H9 (cell line): ENCODE results near the gene TBC1D12. TPM values are rescaled to one million over a fixed set of nuclear protein-coding genes. Genes with fewer than 3 reads are reported as not detected.
A peak's percentile ranks its signal among the peaks of the same experiment; 100 is the strongest.

Source experiments
- DNase-seq: peaks from one replicate; pipeline ENCODE4 v3.0.0-alpha.2; 2017
- H2AFZ ChIP-seq: one replicate; pipeline ENCODE4 v1.6.1; 2013; ENCODE audit warnings: mild to moderate bottlenecking, low read length, control low read depth, moderate library complexity
- H2AK5ac ChIP-seq: 2 replicates; pipeline ENCODE4 v1.6.1; 2013; ENCODE audit warnings: low read length, control low read depth, mixed read lengths; ENCODE audit not compliant: insufficient read length
- H2BK120ac ChIP-seq: one replicate; pipeline ENCODE4 v1.6.1; 2013; ENCODE audit warnings: low read depth, mild to moderate bottlenecking, low read length, control low read depth, inconsistent platforms; ENCODE audit not compliant: poor library complexity, severe bottlenecking
- H2BK12ac ChIP-seq: 2 replicates; pipeline ENCODE4 v1.6.1; 2013; ENCODE audit warnings: low read length, control low read depth, mixed read lengths, low read depth; ENCODE audit not compliant: insufficient read length
- H2BK15ac ChIP-seq: 2 replicates; pipeline ENCODE4 v1.6.1; 2013; ENCODE audit warnings: low read depth, low read length, control low read depth
- H2BK20ac ChIP-seq: one replicate; pipeline ENCODE4 v1.6.1; 2013; ENCODE audit warnings: low read depth, mild to moderate bottlenecking, low read length, control low read depth, inconsistent platforms; ENCODE audit not compliant: poor library complexity, severe bottlenecking
- H2BK5ac ChIP-seq: 2 replicates; pipeline ENCODE4 v1.6.1; 2013; ENCODE audit warnings: low read length, control low read depth, mixed read lengths; ENCODE audit not compliant: insufficient read length
- H3K14ac ChIP-seq: 2 replicates; pipeline ENCODE4 v1.6.1; 2013; ENCODE audit warnings: low read length, control low read depth; ENCODE audit not compliant: insufficient read depth
- H3K18ac ChIP-seq: 2 replicates; pipeline ENCODE4 v1.6.1; 2013; ENCODE audit warnings: low read depth, mild to moderate bottlenecking, mixed read lengths, low read length, control low read depth; ENCODE audit not compliant: insufficient read length
- H3K23ac ChIP-seq: 2 replicates; pipeline ENCODE4 v1.6.1; 2013; ENCODE audit warnings: low read length, control low read depth, mixed read lengths, low read depth; ENCODE audit not compliant: insufficient read length
- H3K23me2 ChIP-seq: 2 replicates; pipeline ENCODE4 v1.6.1; 2013; ENCODE audit warnings: low read depth, mild to moderate bottlenecking, mixed read lengths, low read length, control low read depth; ENCODE audit not compliant: insufficient read length, poor library complexity, severe bottlenecking
- H3K27ac ChIP-seq: 2 replicates; pipeline ENCODE4 v1.5.1; 2013; ENCODE audit warnings: low read length, control low read depth, mixed read lengths, low read depth; ENCODE audit not compliant: insufficient read length
- H3K27me3 ChIP-seq: 2 replicates; pipeline ENCODE4 v1.6.1; 2013; ENCODE audit warnings: low read length, control low read depth, inconsistent platforms; ENCODE audit not compliant: insufficient read depth
- H3K4ac ChIP-seq: 2 replicates; pipeline ENCODE4 v1.6.1; 2013; ENCODE audit warnings: low read depth, mild to moderate bottlenecking, control low read depth, inconsistent platforms, low read length, moderate library complexity
- H3K4me1 ChIP-seq: 2 replicates; pipeline ENCODE4 v1.6.1; 2013; ENCODE audit warnings: low read length, control low read depth, inconsistent platforms; ENCODE audit not compliant: insufficient read depth
- H3K4me2 ChIP-seq: 2 replicates; pipeline ENCODE4 v1.6.1; 2013; ENCODE audit warnings: low read length, control low read depth, mixed read lengths; ENCODE audit not compliant: insufficient read length, insufficient read depth
- H3K56ac ChIP-seq: 2 replicates; pipeline ENCODE4 v1.6.1; 2013; ENCODE audit warnings: low read depth, mild to moderate bottlenecking, mixed read lengths, low read length, control low read depth; ENCODE audit not compliant: insufficient read length
- H3K79me1 ChIP-seq: 2 replicates; pipeline ENCODE4 v1.6.1; 2013; ENCODE audit warnings: low read depth, mild to moderate bottlenecking, moderate library complexity, low read length, control low read depth, inconsistent platforms; ENCODE audit not compliant: insufficient read depth, poor library complexity, severe bottlenecking
- H3K79me2 ChIP-seq: 2 replicates; pipeline ENCODE4 v1.6.1; 2013; ENCODE audit warnings: low read length, control low read depth, inconsistent platforms; ENCODE audit not compliant: insufficient read depth
- H3K9ac ChIP-seq: 2 replicates; pipeline ENCODE4 v1.6.1; 2013; ENCODE audit warnings: low read length, control low read depth, mixed read lengths; ENCODE audit not compliant: insufficient read length; ENCODE audit errors: extremely low read depth
- H3K9me3 ChIP-seq: one replicate; pipeline ENCODE4 v1.6.1; 2013; ENCODE audit warnings: low read depth, low read length, inconsistent platforms; ENCODE audit not compliant: control insufficient read depth
- H3T11ph ChIP-seq: one replicate; pipeline ENCODE4 v1.6.1; 2013; ENCODE audit warnings: mild to moderate bottlenecking, low read length, control low read depth, inconsistent platforms
- H4K20me1 ChIP-seq: one replicate; pipeline ENCODE4 v1.6.1; 2013; ENCODE audit not compliant: control insufficient read depth, insufficient read length, insufficient read depth
- H4K5ac ChIP-seq: 2 replicates; pipeline ENCODE4 v1.6.1; 2013; ENCODE audit warnings: low read depth, mild to moderate bottlenecking, mixed read lengths, low read length, control low read depth; ENCODE audit not compliant: insufficient read length
- H4K8ac ChIP-seq: replicated peaks from 2 replicates; pipeline ENCODE4 v1.6.1; 2013; ENCODE audit warnings: low read length, control low read depth, mixed read lengths, low read depth; ENCODE audit not compliant: insufficient read length
- H4K91ac ChIP-seq: 2 replicates; pipeline ENCODE4 v1.6.1; 2013; ENCODE audit warnings: low read depth, mild to moderate bottlenecking, moderate library complexity, mixed read lengths, low read length, control low read depth; ENCODE audit not compliant: insufficient read length
- H3K27ac Mint-ChIP-seq, 3 experiments: 2 replicates in 2 of 3; 3 replicates in 1 of 3; pipeline ENCODE4 v1.8.0; 2020 to 2021; ENCODE audit warnings: mixed read lengths in 3 of 3, mild to moderate bottlenecking in 1 of 3, moderate library complexity in 1 of 3
- H3K27me3 Mint-ChIP-seq: 2 replicates; pipeline ENCODE4 v1.8.0; 2021; ENCODE audit warnings: low read depth, mild to moderate bottlenecking, moderate library complexity, mixed read lengths
- H3K36me3 Mint-ChIP-seq, 3 experiments: 2 replicates in 2 of 3; 3 replicates in 1 of 3; pipeline ENCODE4 v1.8.0; 2020 to 2021; ENCODE audit warnings: low read depth in 3 of 3, mixed read lengths in 3 of 3; ENCODE audit not compliant: insufficient read depth in 1 of 3
- H3K4me1 Mint-ChIP-seq, 2 experiments: 2 replicates each; pipeline ENCODE4 v1.8.0; 2020; ENCODE audit warnings: mixed read lengths in 2 of 2
- H3K4me3 Mint-ChIP-seq, 2 experiments: 2 replicates in 1 of 2; 3 replicates in 1 of 2; pipeline ENCODE4 v1.8.0; 2020 to 2021; ENCODE audit warnings: mild to moderate bottlenecking in 2 of 2, mixed read lengths in 2 of 2, moderate library complexity in 1 of 2
- H3K9me3 Mint-ChIP-seq, 2 experiments: 2 replicates in 1 of 2; 3 replicates in 1 of 2; pipeline ENCODE4 v1.8.0; 2020; ENCODE audit warnings: mild to moderate bottlenecking in 2 of 2, mixed read lengths in 2 of 2, moderate library complexity in 1 of 2
- CTCF ChIP-seq: fragments of 200-600 bp; sonication (generic); conservative IDR thresholded peaks from 3 replicates; pipeline ENCODE4 v1.8.0; 2021; ENCODE audit warnings: antibody characterized with exemption, mild to moderate bottlenecking
- WGBS: extraction: QIAGEN DNeasy Blood & Tissue Kit; methylation state at CpG from one replicate; pipeline ENCODE4 v1.1.7; 2013; ENCODE audit warnings: missing lambda C conversion rate, low lambda C conversion rate, mixed read lengths; ENCODE audit not compliant: insufficient read length; ENCODE audit errors: extremely low coverage; 5-methylcytosine and 5-hydroxymethylcytosine counted together
- total RNA-seq: library from RNA; stranded (reverse); gene quantifications from 2 replicates; pipeline ENCODE4 v1.2.1, GENCODE V29; 2021

The TBC1D12 gene
- total RNA-seq, 1 experiment from 2014 or later = 2.0 TPM

- TF ChIP-seq CTCF = no peak
- Histone ChIP-seq H3K23ac (no peak overlapping the region), H4K20me1 (no peaks in the 10 kb centered on the region), H3K79me2 (peaks cover 12% of the 10 kb centered on the region; the same call in 1 of the 2 replicates), H3K9me3 (no peaks in the 10 kb centered on the region), H3K18ac (no peak overlapping the region), H4K5ac (no peak overlapping the region), H2AFZ (no peak overlapping the region), H3K23me2 (peaks cover 5% of the 10 kb centered on the region), H3K4me1 (no peaks in the 10 kb centered on the region; the same call in 1 of the 2 replicates), H4K8ac (no peak overlapping the region), H3K14ac (no peak overlapping the region), H3K56ac (no peak overlapping the region), H3T11ph (no peak overlapping the region), H3K9ac (no peak overlapping the region), H2BK12ac (no peak overlapping the region), H3K27ac (no peak overlapping the region), H2AK5ac (no peak overlapping the region), H3K79me1 (no peaks in the 10 kb centered on the region), H2BK15ac (no peak overlapping the region), H4K91ac (no peak overlapping the region), H2BK20ac (no peak overlapping the region), H3K4ac (no peak overlapping the region), H2BK5ac (no peak overlapping the region), H3K27me3 (no peaks in the 10 kb centered on the region; the same call in 1 of the 2 replicates), H3K4me2 (no peak overlapping the region), H2BK120ac (no peak overlapping the region)
- no CpG with 5 or more reads among the region's 2 CpGs for WGBS
- H3K36me3 Mint-ChIP-seq = peaks cover 28 to 68% (median 56%) of the 10 kb centered on the region in 3 experiments; a peak in 6 of 7 replicates
- H3K4me3 Mint-ChIP-seq = no peak overlapping the region; a peak in 1 of 5 replicates
- DNase-seq = no peak
- peaks cover 7% of the 10 kb centered on the region for H3K27me3 Mint-ChIP-seq
- H3K4me1 Mint-ChIP-seq = peaks cover 7 to 11% of the 10 kb centered on the region in 2 experiments; a peak in 2 of 4 replicates
- H3K27ac Mint-ChIP-seq = peak overlapping the region in 1 of 3 experiments; percentile 4; a peak in 2 of 7 replicates
- H3K9me3 Mint-ChIP-seq = peaks cover 0 to 4% of the 10 kb centered on the region in 2 experiments; a peak in 2 of 5 replicates
Observed at GRCh38 chr10:94358480-94358879, 43.9 kb upstream of the TBC1D12 start.
